Astrocyte of the hippocampus (primary cell): ENCODE results near the gene GGTA1.
"Not testable (repeated sequence)": the region's sequence is repeated elsewhere in the genome, so short reads cannot be mapped to it uniquely, and the experiment has no call there.

Experiments used
- DNase-seq: peaks from one replicate; pipeline ENCODE4 v3.0.0; 2011; ENCODE audit warnings: low read depth, low spot score

Gene GGTA1

DNA sequence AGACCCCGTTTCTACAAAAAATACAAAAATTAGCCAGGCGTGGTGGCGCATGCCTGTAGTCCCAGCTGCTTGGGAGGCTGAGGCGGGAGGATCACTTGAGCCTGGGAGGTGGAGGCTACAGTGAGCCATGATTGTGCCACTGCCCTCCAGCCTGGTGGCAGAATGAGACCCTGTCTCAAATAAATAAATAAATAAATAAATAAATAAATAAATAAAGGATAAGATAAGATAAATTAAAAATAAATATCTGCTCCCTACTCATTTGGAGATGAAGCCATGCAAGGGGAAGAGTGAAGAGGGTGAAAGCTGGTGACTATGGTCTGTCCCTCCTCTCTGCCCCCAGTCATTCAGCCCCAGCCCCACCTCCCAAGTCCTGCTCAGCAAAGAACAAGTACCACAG lies 41.2 kb downstream of the GGTA1 start:
- not testable (repeated sequence) for DNase-seq

DNA sequence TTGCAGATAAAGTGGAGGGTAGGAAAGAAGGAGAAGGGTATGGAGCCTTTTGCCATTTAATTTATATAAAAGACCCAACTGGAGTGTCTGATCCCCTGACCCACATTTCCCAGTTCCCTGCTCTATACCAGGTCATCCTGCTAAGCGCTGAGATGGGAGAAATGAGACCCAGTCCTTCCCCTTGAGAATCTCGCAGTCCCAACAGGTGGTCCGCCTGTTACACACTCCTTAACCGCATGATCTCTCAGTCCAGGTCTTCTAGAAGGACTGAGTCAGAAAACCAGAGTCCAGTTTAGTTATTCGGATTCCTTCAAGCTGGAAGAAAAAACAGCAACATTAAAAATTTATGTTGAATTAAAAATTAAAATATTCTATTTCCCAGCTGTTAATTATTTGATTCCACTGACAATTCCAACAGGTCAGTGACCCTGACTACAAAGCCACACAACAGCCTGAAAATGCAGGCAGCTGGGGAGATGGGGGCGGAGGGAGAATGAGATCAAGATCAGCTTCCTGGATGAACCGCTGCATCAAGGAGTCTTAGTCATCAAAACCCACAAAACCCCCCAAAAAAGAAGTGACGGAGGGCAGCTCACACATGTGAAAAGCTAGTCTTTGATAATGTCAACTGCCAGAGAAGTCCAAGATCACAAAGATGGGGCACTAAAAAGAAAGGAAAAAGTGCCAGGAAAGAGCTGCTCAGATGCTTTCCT lies 44.0 kb downstream of the GGTA1 start:
- no peak for DNase-seq

DNA sequence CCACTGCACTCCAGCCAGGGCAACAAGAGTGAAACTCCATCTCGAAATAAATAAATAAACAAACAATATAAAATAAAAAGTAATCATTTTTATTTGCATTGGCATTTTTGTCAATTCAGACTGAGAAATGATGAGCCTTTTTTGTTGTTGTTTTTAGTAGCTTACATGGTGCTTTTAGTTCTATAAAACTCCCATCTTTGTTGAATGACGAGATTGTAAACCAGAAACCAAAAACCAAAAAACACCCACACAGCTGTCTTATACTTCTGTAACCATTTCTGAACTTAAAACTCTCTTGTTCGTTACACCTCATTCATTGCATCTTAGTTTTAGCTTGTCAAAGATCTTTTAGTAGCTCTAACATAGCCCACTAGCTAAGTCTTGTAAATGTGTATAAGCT lies 44.7 kb downstream of the GGTA1 start:
- no peak for DNase-seq

DNA sequence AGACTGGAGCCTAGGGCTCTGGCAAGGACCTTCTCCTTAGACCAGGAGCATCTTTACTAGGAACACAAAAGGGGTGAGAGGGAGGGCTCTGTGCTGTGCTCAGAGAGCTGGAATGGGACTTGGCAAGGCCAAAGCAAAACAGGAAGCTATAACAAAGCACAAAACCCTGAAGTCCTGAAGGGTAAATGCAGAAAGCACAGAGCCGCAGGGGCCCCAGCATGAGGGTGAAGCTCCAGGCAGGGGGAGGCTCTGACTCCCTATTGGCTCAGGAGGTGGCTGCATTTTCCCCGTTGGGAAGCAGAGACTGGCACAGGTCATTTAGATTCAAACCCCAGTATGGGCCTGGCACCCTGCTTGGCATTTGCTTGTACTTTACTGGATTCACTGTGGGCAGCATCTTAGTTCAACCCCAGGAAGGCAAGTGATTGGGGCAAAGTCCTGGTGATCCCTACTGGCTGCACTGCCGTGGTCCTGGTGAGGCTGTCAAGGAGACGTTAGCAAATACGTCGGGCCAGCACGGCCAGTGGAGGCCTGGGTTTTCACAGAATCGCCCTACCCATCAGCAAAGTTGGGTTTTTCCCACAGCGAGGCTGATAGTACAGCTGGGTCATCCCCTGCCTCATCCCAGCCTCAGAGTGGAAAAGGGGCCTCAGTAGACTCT lies 46.3 kb downstream of the GGTA1 start:
- DNase-seq, result peak; percentile 24

DNA sequence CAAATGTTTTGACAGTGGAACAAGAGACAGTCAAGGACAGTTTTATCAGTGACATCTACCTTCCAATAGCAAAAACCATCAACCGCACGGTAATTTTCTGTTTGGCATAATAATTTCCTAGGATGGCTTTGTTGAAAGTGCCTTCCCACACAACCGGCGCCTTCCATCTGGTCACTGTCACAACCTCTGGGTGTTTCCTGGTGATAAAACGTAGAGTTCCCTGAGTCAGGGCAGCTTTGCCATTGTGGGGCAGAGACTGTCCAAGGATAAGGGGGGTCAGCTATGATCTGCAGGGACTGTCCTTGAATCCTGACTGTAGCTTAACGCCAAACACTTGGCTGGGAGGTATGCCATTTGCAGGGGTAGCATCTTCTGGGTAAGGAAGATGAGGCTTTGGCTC lies 47.6 kb downstream of the GGTA1 start:
- DNase-seq, result no peak

DNA sequence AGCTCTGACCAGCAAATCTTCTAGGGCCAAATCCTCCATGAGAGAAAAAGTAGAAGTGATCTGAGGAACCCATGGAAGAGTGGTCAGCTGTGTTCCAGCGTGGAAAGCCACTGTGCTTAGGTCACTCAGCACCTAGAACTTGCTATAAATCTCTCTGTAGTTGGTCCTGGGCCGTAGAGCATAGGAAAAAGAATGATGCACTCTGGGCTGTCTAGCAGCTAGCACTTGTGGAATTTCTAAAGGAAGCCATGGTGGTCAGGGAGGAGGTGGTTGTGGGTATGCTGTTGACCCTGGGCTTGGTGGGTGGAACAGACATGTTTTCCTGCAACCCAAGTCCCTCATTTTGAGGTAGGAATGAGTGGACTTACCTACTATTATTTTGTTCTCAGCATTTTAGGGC lies 48.1 kb downstream of the GGTA1 start:
- no peak for DNase-seq

DNA sequence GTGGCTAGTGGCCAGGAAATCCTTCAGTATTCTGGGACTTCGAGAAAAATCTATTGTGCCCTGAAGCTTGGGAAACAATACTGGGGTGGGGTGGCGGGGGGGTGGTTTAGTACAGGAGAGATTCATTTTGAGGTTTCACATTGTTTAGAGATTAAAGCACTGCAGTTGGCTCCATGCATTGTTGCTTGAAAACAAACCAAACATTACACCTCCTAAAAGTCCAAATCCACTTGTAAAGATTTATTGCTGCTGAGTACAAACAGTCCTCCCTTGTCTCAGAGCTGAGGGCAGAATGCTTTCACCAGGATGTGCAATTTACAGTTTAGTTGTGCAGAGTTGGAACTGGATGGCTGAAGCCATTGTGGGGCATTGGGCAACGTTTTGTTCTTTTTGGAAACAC lies 49.4 kb downstream of the GGTA1 start:
- DNase-seq, result no peak

DNA sequence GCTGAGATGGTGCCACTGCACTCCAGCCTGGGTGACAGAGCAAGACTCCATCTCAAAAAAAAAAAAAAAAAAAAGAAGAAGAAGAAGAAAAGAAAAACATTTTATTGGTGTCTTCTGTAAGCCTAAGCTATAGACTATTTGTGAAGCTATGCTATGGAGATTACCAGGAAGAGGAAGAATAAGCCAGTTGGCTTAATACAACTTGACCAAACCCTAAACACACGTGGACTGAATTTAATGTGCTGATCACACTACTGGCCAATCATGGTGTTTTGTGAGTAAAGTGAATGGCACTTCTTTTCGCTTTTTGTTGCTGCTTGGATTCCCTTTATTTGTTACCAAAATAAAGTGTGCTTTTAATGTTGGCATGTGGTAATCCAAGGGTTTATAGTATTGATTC lies 49.9 kb downstream of the GGTA1 start:
- no peak for DNase-seq

DNA sequence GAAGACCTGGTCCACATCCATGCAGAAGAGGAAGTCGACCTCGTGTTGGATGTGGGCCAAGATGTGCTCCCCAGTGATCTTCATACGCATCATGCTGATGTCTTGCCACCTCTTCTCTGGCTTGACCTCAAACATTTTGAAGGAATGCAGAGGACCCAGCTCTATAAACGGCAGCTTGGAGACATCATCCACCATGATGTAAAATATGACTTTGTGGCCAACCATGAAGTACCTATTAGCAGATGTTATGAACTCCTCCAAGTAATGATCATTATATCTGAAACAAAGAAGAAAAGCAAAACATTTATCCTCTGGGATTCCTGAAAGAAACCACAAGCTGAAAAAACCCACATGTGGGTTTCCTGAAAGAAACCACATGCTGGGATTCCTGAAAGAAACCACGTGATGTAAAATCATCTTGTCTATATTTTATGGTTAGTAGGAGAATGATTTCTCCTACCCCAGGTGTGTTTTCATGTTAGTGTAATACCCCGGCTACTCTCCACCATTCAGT lies 52.3 kb downstream of the GGTA1 start:
- DNase-seq, result peak; percentile 67

DNA sequence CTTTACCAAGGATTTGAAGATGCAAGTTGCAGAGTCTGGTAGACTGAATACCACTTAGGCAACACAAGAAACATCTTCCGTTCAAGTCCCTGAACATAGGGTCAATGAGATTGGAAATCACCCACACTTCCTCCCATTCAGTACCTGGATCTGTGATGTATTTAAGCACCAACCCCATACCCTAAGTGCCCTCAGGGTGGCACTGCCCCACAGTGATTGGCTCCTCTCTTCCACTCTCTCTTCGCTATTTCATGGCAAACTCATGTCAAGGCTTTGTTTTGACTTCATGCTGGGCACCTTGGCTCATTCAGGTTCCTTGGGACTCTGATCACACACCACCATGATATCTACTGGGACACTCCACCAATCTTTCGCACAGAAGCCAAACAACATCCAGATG lies 53.7 kb downstream of the GGTA1 start:
- DNase-seq, result no peak

DNA sequence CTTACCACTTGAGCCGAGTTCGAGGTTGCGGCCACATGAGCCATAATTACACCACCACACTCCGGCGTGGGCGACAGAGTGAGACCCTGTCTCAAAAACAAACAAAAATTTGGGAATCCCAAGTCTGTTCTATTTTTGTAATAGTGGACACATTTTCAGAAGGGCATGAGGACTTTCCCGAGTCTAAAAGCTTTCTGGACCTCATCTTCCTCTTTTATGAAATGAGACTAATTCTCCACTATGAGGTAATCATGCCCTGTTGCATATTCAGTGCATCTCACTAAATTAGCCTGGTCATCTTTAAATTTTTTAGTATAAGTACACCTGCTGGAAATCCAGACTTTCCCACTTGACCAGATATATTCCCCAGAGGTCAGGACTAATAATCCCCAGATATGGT lies 55.7 kb downstream of the GGTA1 start:
- DNase-seq, result no peak

DNA sequence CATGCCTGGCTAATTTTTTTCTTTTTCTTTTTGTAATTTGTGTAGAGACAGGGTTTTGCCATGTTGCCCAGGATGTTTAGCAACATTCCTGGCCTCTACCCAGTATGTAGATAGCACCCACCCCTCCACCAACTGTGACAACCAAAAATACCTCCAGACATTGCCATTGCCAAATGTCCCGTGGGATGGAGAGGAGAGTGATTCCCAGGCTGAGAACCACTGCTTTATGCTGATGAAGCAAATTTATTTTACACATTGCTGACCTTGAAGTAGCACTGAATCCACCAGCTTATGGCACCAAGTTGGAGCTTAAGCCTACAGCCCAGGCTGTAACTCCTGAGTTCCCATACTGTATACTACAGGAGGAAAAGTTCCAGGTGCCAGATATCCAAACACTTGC lies 58.5 kb downstream of the GGTA1 start:
- DNase-seq, result no peak

DNA sequence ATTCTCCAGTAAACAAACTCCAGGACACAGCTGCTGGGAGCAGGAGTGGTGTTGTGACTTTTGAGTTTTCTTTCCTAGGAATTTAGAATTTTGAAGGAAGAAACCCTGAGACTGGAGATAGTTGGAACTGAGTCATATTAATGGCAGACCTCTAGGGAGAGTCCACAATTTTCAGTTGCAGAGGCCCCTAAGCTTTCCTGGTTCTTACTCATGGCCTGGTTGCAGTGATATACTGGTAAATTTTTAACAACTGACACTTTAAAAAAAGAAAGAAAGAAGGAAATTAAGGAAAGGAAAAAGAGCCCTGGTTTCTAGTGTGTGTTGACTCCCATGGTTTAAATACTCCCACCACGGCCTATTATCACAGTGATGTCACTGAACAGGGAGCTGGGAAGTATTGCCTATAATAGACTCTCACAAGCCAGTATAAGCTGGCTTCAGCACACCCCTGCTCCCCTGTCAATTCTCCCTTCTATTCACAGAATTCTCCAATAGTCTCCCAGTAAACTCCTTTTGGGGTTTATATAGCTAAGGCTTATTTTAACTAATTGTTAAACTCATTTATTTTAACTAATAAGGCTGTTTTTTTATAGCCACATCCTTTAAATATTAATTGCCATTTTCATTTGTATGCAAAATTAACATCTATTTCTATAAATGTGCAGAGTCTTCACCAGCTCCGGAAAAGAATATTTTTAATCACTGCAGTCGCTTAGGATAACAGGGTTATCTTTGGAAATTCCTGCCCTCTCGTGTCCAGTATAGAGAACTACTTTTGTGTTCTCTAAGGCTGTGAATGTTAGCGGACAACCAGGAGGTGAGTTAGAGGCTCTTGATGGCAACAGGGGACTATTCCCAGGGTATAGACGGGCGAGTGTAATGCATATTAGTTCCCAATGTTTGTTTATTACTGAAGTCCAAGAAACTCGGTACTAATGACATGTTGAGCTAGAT lies 59.7 kb downstream of the GGTA1 start:
- DNase-seq, result peak; percentile 26

DNA sequence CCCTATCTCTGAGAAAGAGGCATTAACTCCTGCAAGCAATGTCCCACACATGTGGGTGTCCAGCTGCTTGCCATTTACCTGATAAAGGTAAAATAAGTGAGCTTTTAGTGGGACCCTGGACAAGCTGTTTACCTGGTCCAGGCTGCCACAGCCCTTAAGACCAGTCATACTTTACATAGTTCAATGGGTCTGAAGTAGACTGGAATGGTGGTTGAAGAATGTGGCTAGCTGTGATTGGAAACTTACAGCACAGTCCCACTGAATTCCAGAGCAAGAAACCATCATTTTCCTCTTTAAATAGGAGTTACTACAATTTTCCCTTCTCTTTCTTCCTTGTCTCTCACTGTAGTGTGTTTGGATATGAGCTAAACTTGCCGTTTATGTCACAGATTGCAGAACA lies 60.6 kb downstream of the GGTA1 start:
- DNase-seq, result no peak

DNA sequence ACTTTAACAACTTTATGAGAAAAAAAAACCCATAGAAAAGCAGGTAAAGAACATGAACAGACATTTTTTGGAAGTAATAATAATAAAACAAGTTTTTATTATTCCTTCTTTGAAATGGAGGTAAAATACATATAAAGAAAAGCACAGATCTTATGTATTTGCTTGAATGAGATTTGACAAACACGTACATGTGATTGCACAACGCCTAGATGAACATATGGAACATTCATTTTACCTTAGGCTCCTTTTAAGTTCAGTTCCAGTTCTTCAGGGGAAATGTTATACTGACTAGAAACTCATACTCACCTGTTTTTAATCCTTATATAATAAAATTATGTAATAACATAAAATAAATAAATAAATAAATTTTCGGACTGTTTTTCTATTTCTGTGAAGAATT lies 61.8 kb downstream of the GGTA1 start:
- no peak for DNase-seq

DNA sequence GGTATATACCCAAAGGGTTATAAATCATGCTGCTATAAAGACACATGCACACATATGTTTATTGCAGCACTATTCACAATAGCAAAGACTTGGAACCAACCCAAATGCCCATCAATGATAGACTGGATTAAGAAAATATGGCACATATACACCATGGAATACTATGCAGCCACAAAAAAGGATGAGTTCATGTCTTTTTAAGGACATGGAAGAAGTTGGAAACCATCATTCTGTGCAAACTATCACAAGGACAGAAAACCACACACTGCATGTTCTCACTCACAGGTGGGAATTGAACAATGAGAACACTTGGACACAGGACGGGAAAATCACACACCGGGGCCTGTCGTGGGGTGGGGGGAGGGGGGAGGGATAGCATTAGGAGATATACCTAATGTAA lies 62.6 kb downstream of the GGTA1 start:
- DNase-seq, result not testable (repeated sequence)

DNA sequence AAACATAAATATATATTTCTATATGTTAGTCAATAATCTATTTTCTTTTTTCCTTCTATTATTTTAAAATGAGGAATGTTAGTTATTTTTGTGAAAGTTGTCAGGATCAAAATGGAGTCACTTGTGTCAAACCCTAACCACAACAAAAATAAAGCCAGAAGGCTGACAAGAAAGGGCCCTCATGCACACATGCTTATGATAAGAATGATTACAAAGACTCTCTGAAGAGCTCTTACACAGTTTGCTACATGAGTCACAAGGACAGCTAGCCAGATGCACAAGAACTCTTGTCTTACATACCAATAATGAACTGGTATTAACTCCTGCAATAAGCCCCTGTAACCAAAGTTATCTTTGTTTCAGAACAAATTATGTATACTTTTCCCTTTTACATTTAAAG lies 64.7 kb downstream of the GGTA1 start:
- DNase-seq, result peak; percentile 25

DNA sequence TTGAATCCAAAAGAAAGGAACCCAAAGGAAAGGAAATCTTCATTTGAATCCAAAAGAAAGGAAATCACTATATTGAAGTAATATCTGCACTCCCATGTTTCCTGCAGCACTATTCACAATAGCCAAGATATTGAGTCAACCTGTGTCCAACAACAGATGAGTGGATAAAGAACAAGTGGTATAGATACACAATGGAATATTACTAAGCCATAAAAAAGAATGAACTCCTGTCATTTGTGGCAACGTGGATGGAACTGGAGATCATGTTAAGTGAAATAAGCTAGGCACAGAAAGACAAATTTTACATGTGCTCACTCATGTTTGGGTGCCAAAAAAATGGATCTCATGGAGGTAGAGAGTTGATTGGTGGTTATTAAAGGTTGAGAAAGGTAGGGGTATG lies 71.7 kb downstream of the GGTA1 start:
- DNase-seq, result no peak

DNA sequence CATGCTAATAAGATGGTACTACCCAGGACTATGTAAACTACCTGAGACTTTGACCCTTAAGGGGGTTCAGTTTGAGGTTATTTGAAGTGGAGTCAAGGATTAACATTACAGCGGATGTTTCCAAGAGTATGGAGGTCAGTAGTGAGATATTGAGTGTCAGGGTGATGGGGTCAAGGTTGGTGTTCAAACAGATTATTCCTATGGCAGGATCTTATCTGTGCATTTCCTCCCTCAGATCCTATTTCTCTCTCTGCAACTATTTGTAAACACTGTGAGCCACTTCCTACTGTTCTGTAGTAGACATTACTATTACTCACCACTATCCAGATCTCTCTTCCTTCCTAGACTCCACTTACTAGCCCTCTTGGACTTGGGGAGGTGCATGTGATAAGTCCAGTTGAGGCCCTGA lies 75.6 kb downstream of the GGTA1 start:
- DNase-seq, result no peak

DNA sequence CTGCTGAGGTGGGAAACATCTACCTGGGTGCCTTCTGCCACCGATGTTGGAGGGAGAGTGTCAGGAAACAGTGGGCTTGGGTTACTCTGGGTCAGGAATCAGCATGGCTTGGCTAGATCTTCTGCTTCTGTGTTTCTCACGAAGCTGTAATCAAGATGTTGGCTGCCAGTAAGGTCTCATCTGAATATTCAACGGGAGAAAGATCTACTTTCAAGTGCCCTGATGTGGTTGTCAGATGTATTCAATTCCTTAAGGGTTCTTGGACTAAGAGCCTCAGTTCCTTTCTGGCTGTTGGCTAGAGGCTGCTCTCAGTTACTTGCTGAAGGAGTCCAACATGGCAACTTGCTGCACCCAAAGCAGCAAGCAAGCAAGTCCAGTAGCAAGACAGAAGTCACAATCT lies 87.7 kb downstream of the GGTA1 start:
- DNase-seq, result no peak

DNA sequence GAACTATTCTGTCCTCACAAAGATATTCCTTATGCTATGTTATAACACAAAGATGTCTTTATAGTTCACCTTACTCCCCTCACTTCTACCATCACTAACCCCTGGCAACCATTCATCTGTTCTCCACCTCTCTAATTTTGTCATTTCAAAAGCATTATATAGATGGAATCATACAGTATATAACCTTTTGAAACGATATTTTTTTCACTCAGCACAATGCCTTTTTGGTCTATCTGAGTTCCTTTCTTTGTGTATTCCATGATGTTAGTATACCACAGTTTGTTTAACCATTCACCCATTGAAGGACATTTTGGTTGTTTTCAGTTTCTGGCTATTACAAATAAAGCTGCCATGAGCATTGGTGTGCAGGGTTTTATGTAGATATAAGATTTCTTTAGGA lies 93.7 kb downstream of the GGTA1 start:
- no peak for DNase-seq
